Hematopoietic multipotent progenitor cell treated with erythropoietin and hydrocortisone succinate and interleukin-3 and kit ligand, for 4 days (in vitro differentiated cells): Measurements from ENCODE around the gene SFTPA1.
"Not testable (repeated sequence)": the region's sequence is repeated elsewhere in the genome, so short reads cannot be mapped to it uniquely, and the experiment has no call there.

Experiments used
- DNase-seq: peaks from one replicate; pipeline ENCODE4 v3.0.0-alpha.2; 2015

The SFTPA1 gene

GRCh38 chr10:79611193-79611976 lies 646 bp downstream of the SFTPA1 start:
- not testable (repeated sequence) for DNase-seq

DNA sequence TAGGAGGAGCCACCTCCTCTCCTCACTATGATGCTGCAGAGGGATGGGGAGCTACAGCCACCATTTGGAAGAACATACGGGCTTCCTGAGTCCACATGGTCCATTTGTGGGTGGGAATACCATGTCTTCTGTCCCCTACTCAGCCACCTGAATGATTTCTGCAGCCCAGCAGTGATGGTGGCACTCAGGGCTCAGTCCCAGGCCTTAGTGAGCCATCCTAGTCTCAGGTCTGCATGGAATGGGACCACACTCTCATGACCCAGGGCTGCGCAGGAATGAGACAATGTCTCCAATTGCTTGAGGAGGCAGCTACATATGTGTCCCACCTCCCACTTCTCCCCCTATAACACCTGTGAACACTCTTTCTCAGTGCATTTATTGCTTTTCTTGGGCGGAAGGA lies 4.8 kb downstream of the SFTPA1 start:
- DNase-seq, result no peak

DNA sequence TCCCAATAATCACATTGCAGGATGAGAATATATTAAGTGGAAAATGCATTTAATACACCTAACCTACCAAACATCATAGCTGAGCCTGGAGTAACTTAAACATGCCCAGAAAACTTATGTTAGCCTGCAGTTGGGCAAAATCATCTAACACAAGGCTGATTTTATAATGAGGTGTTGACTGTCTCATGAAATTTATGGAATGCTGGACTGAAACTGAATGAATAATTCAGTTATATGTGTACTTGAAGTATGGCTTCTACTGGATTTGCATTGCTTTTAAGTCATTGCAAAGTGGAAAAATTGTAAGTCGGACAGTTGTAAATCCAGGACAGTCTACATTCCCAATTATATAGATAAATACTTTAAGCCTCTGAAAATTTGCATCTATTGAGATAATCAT lies 5.4 kb downstream of the SFTPA1 start:
- DNase-seq, result no peak

GRCh38 chr10:79623663-79624062 lies 12.9 kb downstream of the SFTPA1 start:
- DNase-seq, result not testable (repeated sequence)

DNA sequence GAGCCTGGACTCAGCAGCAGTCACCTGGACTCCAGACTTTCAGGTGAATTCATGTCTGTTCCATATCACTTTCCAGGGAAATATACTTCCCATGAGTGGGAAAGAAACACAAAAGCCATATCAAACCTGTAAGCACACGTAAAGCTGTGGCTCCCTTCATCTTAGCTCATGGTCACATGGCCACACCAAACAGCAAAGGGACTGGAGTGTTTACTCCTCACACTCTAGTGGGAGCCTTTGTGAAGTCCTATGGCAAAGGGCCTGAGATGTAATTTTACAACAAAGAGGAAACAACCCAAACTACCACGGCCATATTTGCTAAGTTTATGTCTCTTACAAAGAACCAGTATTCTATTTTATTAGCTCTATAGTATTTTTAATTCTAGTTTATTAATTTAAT lies 16.3 kb downstream of the SFTPA1 start:
- DNase-seq, result no peak

DNA sequence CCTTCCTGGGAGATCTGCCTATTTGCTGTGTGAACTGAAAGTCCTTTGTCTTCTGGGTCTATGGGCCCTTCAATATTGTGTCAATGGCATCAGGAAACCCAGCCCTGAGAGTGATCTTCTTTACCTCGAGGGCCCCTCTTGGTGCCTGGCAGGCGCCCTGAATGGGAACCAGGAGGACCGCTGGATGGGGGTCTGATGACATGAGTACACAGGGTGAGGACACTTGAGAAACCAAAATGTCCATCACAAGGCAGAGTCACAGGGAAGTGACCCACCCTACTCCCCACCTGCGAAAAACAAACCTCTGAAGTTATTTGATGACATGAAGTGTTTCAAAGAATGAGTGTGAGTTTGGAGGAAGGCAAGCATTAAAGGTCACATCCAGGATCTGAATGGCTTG lies 17.3 kb downstream of the SFTPA1 start:
- no peak for DNase-seq

DNA sequence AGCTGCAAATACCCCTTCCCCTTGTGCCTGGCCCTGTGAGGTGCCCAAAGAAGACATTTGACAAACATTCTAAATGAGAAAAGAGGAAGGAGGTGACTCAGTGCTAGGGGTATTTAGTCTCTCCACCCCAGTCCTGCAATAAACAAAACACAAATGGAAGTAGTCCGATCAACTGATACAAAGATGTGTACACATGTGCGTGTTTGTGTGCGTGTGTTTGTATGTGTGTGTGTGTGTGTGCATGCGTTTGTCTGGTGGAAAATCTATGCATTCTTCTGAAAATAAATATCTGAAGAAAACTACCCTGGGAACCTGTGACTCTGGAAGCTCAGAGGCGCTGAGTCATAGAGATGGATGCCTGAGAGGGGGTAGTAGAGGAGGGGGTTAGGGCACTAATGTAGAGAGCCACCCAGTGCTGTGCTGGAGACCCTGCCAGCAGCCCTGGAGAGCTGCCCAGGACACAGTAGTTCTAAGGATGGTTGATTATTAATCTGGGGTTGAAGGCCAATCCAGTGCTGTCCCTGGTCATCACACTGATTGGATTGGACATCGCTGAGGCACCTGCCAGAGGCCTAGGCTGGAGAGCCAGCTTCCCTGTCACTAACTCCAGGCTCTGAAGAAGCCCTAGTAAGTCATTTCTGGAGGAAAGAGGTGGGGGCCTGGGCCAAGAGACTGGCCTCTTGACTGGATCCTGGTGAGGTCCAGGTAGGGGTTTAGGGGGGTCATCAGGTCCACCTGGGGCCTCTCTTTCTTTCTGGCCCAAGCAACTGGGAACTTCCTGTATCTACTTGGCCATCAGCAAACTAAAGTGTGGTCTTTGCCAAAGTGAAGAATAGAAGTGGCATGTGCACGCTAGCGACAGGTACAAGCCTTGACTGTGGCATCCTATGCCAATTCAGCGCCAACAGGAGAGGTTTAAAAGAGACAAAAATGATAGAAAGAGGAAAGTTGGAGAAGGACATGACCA lies 18.5 kb downstream of the SFTPA1 start:
- no peak for DNase-seq

GRCh38 chr10:79629955-79630327 lies 19.2 kb downstream of the SFTPA1 start:
- no peak for DNase-seq

GRCh38 chr10:79636654-79637199 lies 26.0 kb downstream of the SFTPA1 start:
- DNase-seq, result peak; percentile 21

GRCh38 chr10:79638318-79638717 lies 27.6 kb downstream of the SFTPA1 start:
- DNase-seq, result no peak

DNA sequence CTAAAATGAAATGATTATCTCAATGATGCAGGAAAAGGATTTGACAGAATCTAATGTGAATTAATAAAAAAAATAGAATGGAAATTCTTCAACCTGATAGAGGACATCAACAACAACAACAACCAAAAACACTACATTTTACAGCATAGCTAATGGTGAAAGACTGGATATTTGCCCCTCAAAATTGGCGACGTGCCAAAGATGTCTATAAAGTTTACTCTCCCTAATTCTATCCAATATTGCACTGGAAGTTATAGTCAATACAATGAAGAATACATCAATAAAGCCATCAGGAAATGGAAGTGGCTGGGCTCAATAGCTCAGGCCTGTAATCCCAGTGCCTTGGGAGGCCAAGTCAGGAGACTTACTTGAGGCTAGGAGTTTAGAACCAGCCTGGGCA lies 42.0 kb downstream of the SFTPA1 start:
- not testable (repeated sequence) for DNase-seq

DNA sequence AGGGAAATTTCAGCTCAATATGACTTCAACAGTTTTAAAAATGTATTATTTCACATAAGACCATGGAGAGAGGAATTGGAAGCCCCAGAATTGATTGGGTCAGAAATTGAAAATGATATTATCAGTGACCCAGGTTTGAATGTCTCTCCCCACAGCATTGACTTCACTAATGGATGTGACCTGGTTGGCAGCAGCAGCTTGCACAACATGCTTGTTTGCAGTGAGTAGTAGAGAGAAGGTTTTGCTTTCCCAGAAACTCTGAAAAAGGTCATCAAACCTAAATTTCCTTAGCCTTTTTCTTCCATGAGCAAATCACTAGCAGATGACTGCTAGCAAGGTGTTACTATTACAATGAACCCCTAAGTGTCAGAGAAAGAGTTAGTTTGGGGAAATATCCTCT lies 52.5 kb downstream of the SFTPA1 start:
- DNase-seq, result not testable (repeated sequence)

GRCh38 chr10:79664686-79665085 lies 53.9 kb downstream of the SFTPA1 start:
- DNase-seq, result not testable (repeated sequence)
